HepG2 (cell line): ENCODE measurements around the gene SEMA5B.

Source experiments
- CREB1 ChIP-seq, 2 experiments: fragments of 450-650 bp in 1 of 2; IDR thresholded peaks; 2 replicates each; pipeline ENCODE4 v1.6.1; 2016 to 2017; ENCODE audit warnings: control low read depth in 1 of 2, mild to moderate bottlenecking in 1 of 2, missing compliant biosample characterization in 1 of 2, missing genetic modification characterization in 1 of 2
- PHF21A ChIP-seq: sonication (generic); formaldehyde crosslinking; IDR thresholded peaks from 2 replicates; pipeline ENCODE4 v1.5.0; 2020; ENCODE audit warnings: mild to moderate bottlenecking, missing genetic modification reagents
- SP1 ChIP-seq, 2 experiments: fragments of 450-650 bp in 1 of 2; sonication (generic) in 1 of 2; formaldehyde crosslinking in 1 of 2; IDR thresholded peaks; 2 replicates each; pipeline versions ENCODE4 v1.4.0 to v1.6.1; 2016 to 2020; ENCODE audit warnings: missing genetic modification reagents in 1 of 2
- ZFP37 ChIP-seq: sonication (generic); formaldehyde crosslinking; IDR thresholded peaks from 2 replicates; pipeline ENCODE4 v1.4.0; 2020; ENCODE audit warnings: missing genetic modification reagents, borderline replicate concordance
- ZNF619 ChIP-seq: sonication (generic); formaldehyde crosslinking; IDR thresholded peaks from 2 replicates; pipeline ENCODE4 v1.4.0; 2020; ENCODE audit warnings: mild to moderate bottlenecking, missing genetic modification reagents

GRCh38 chr3:123068601-123069381 is 41.2 kb upstream of the SEMA5B start:
- TF ChIP-seq CREB1 (IDR thresholded peaks at IDR 0.05) (no peak), CREB1 (CRISPR knock-in tag; IDR thresholded peaks at IDR 0.05) (no peak), ZFP37 (CRISPR knock-in tag) (no peak), PHF21A (0 out of 2 replicates have a peak, but pooled peaks have one; percentile 23), SP1 (IDR thresholded peaks at IDR 0.05) (no peak), SP1 (CRISPR knock-in tag; IDR thresholded peaks at IDR 0.05) (no peak), ZNF619 (CRISPR knock-in tag) (peak; percentile 35; the same call in 1 of the 2 replicates)
